Measurements from ENCODE around the gene IL12A. TPM values are rescaled to one million over a fixed set of nuclear protein-coding genes. Genes with fewer than 3 reads are reported as not detected.

IL12A gene
- polyA plus RNA-seq, 1 donor from 2014 or later: 3.5 TPM

DNA sequence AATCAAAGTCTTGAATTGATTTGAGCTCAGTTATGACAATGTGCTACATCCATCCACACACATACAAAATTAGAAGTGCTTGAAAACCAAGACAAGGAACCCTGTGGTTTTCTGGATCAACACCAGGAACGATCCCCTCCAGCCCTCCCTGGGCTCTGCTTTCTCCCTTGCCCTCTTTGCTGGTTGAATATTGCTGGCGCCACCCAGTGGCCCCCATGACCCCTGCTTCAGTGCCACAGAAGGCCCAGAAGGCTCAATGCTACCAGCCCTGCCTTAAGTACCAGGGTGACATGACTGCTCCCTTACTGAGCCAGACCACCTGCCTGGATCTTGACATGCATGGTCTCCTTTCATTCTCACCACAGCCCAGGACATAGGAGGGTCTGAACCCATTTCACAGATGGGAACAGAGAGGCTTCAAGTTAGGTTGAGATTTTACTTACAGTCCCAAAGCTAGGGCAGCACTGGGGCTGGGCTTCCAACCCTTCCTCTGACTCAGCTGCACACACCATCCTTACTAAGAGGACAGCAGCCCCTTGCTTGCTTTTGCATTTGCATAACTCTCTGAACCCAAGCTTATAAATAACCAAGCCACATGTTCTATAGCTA is 15.0 kb downstream of the IL12A start:
- H3K4me1 Mint-ChIP-seq: peaks cover 4 to 6% (median 5%) of the 10 kb centered on the region in 3 donors
- no peak overlapping the region for H3K27ac Mint-ChIP-seq
- no peaks in the 10 kb centered on the region for H3K27me3 Mint-ChIP-seq
- no peak overlapping the region for H3K4me3 Mint-ChIP-seq
- no peaks in the 10 kb centered on the region for H3K9me3 Mint-ChIP-seq
- H3K36me3 Mint-ChIP-seq: no peaks in the 10 kb centered on the region

DNA sequence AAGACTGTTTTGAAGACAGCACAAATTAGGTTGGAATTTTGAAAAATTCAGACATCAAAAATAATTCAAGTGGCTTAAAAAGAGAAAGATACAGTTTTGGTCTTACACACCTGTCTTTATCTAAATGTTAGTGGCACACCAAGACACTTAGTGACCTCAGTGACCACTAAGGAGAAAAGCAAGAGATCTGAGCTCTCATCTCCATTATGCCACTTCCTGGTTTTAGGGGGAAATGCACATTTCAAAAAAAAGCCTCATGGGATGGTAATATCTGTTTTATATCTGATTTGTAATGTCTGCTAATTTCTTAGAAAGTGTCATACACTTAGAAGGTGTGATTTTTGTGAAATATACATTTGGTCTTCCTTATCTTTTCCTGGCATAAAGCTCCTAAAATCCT is 16.4 kb downstream of the IL12A start:
- Mint-ChIP-seq H3K9me3 (no peaks in the 10 kb centered on the region), H3K4me1 (peaks cover 10 to 14% (median 12%) of the 10 kb centered on the region in 3 donors)

DNA sequence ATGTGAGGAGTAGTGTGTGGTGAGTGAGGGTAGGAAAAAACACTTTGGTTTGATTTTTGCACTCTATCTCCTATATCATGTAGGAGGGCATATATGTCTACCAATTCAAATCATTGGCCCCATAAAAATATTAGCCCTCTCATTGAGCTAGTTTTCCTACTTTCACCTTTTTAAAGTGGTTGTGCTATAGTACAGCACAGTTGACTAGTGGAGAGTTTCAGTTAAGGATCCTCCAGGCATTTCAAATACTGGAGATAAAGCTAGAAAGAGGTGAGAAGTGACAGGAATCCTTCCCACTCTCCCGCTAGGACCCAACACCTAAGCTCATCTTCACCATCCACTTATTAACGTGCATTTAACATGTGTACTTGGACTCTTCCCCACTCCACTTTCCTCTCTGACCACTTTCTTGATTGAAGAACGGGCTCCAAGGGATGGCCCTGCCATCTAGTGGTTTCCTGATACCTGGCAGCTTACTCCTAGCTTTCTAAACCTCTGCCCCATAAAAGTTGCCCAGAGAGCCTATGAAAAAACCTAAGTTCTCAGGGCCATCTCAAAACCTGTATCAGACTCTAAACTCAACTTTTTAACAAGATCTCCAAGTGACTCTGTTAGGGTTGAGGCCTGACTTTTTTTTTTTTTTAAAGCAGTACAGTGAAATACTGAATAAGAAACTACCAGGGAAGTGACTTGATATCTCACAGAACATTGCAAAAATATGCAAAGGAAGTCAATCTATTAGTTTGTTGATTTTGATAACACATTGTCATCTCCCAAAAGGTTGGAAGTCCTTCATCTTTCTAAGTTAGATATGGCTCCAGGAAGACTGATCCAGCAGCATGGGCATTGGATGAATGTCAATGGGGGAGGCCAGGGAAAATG is 17.9 kb downstream of the IL12A start:
- H3K9me3 Mint-ChIP-seq: no peaks in the 10 kb centered on the region
- no peak overlapping the region for H3K4me3 Mint-ChIP-seq
- H3K27me3 Mint-ChIP-seq: no peaks in the 10 kb centered on the region
- peaks cover 20 to 25% (median 21%) of the 10 kb centered on the region in 3 donors for H3K4me1 Mint-ChIP-seq
- no peak overlapping the region for H3K27ac Mint-ChIP-seq
- H3K36me3 Mint-ChIP-seq: no peaks in the 10 kb centered on the region

More for the DNA sequence above, 16.4 kb downstream of the IL12A start:
- no peak overlapping the region for H3K4me3 Mint-ChIP-seq
- no peaks in the 10 kb centered on the region for H3K27me3 Mint-ChIP-seq
- H3K36me3 Mint-ChIP-seq: no peaks in the 10 kb centered on the region
- peak overlapping the region in 1 of 3 donors; percentile 43 for H3K27ac Mint-ChIP-seq

DNA sequence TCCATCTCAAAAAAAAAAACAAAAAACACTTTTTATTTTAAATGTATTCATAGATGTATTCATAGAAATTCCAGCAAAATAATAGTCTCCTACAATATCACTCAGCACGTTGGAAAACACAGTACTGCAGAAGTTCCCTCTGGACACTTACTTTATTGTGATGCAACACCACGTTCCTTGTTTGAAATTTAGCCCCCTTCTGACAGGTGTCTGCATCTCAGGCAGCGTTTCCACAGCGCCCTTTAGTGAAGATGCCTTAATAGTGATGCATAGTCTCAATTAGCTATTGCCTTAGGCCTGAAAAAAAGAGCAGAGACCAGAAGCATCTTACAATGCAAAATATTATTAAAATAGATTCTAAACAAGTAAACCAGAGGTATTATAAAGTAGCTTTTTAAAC is 20.3 kb downstream of the IL12A start:
- no peaks in the 10 kb centered on the region for H3K9me3 Mint-ChIP-seq
- H3K27me3 Mint-ChIP-seq: no peaks in the 10 kb centered on the region
- H3K27ac Mint-ChIP-seq: no peak overlapping the region
- H3K36me3 Mint-ChIP-seq: peaks cover 6% of the 10 kb centered on the region
- H3K4me3 Mint-ChIP-seq: peak overlapping the region in 1 of 4 donors; percentile 52
- peaks cover 27 to 32% (median 28%) of the 10 kb centered on the region in 3 donors for H3K4me1 Mint-ChIP-seq

DNA sequence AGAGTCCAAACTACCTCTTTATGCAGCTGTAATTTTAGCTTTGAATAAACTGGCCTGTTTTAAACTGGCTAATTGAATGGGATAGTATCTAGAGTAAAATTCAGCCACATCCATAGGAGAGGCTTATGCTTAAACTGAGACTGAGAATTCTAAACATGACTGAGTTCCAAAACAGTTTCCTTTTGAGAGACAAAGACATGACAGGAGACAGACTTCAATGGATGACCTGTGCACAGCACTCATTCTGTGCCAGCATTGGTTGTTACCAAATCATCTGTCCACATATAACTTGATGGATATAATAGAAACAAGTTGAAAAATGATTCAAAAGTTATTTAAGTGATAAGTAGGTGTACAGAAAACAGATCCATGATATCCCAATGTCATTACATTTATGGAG is 20.9 kb downstream of the IL12A start:
- Mint-ChIP-seq H3K27ac (no peak overlapping the region), H3K4me3 (peak overlapping the region in 1 of 4 donors; percentile 39), H3K36me3 (peaks cover 6% of the 10 kb centered on the region), H3K27me3 (no peaks in the 10 kb centered on the region), H3K4me1 (peaks cover 27 to 35% (median 28%) of the 10 kb centered on the region in 3 donors), H3K9me3 (no peaks in the 10 kb centered on the region)

DNA sequence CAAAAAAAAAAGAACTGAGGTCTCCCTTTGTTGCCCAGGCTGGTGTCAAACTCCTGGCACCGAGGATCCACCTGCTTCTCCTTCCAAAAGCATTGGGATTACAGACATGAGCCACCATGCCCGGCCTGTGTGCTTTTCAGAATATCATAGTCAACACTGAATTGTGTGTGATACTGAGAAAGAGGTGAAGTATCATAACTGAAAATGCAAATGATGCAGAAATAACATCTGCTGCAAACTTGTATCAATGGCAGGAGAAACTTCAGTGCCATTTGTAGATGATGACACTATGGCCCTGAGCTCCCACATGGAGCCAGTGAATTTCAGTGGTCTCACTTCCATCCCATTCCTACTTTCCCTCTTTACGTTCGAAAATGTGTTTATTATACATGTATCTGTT is 21.9 kb downstream of the IL12A start:
- H3K27ac Mint-ChIP-seq: peak overlapping the region in 1 of 3 donors; percentile 46
- peaks cover 27 to 38% (median 28%) of the 10 kb centered on the region in 3 donors for H3K4me1 Mint-ChIP-seq
- H3K9me3 Mint-ChIP-seq: no peaks in the 10 kb centered on the region
- H3K36me3 Mint-ChIP-seq: peaks cover 6% of the 10 kb centered on the region
- H3K27me3 Mint-ChIP-seq: no peaks in the 10 kb centered on the region
- H3K4me3 Mint-ChIP-seq: peak overlapping the region in 2 of 4 donors; percentile 47 to 78

DNA sequence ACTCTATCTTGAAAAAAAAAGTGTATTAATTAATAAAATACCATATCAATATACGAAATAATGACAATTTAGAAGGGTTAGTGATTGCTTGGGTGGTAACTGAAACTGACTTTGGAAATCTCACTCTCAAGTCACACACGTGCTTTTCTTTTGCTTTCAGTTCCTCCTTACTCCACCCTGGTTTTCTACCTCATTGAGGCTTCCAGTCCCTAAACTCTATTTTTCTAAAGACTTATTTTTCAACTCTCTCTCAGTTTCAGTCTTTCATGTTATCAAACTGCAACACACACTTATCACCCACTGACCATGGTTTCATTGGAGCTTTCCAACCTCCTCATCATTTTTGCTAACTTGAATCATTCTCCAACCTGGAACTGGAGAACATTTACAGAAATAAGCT is 23.5 kb downstream of the IL12A start:
- peaks cover 24 to 33% (median 29%) of the 10 kb centered on the region in 3 donors for H3K4me1 Mint-ChIP-seq
- peak overlapping the region; percentile 0 to 87 (median 38) for H3K4me3 Mint-ChIP-seq
- peak overlapping the region; percentile 9 to 56 (median 20) for H3K27ac Mint-ChIP-seq

DNA sequence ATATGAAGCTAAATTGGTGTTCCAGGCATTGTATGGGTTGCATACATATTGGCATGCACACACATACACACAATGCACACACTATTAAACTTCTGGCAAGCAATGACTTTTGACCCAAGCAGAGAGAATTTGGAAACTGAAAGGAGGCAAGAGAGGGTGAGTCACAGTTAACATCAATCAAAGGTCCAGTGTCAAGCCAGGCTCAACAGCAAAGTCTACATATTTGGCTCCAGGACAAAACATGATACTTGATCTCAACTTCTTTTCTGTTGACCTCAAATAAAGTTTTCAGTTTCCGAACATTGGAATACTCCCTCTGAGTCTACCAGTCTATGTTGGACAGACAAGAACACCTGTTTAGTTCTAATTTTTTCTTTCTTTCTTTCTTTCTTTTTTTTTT is 28.3 kb downstream of the IL12A start:
- Mint-ChIP-seq H3K9me3 (peaks cover 0 to 1% (median 0%) of the 10 kb centered on the region in 3 donors), H3K4me1 (peaks cover 10 to 13% (median 11%) of the 10 kb centered on the region in 3 donors), H3K36me3 (peaks cover 8% of the 10 kb centered on the region), H3K4me3 (no peak overlapping the region), H3K27ac (no peak overlapping the region), H3K27me3 (no peaks in the 10 kb centered on the region)

More for the DNA sequence above, 23.5 kb downstream of the IL12A start:
- no peaks in the 10 kb centered on the region for H3K27me3 Mint-ChIP-seq
- H3K9me3 Mint-ChIP-seq: no peaks in the 10 kb centered on the region
- peaks cover 6% of the 10 kb centered on the region for H3K36me3 Mint-ChIP-seq

DNA sequence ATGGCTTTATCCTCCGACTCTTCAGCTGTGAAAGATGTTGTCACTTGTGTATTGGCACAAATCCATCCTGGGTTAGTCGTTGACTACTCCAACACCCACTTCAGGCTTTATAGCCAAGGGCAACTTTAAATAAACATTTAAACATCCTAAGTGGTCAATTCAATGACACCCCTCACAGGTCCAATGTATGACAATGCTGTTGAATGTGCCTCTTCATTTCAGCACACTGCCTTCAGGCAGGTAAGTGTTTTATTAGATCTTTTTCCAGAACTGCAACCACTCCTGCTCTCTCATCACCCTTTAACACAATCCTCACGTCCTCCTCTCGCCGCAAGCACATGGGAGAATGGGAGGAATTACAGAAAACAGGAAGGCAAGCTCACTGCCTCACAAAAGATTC is 30.3 kb downstream of the IL12A start:
- H3K9me3 Mint-ChIP-seq: peaks cover 0 to 1% (median 0%) of the 10 kb centered on the region in 3 donors
- no peak overlapping the region for H3K4me3 Mint-ChIP-seq
- peaks cover 2 to 6% (median 3%) of the 10 kb centered on the region in 3 donors for H3K4me1 Mint-ChIP-seq
- H3K27me3 Mint-ChIP-seq: no peaks in the 10 kb centered on the region
- peaks cover 2% of the 10 kb centered on the region for H3K36me3 Mint-ChIP-seq
- H3K27ac Mint-ChIP-seq: peak overlapping the region in 1 of 3 donors; percentile 13

DNA sequence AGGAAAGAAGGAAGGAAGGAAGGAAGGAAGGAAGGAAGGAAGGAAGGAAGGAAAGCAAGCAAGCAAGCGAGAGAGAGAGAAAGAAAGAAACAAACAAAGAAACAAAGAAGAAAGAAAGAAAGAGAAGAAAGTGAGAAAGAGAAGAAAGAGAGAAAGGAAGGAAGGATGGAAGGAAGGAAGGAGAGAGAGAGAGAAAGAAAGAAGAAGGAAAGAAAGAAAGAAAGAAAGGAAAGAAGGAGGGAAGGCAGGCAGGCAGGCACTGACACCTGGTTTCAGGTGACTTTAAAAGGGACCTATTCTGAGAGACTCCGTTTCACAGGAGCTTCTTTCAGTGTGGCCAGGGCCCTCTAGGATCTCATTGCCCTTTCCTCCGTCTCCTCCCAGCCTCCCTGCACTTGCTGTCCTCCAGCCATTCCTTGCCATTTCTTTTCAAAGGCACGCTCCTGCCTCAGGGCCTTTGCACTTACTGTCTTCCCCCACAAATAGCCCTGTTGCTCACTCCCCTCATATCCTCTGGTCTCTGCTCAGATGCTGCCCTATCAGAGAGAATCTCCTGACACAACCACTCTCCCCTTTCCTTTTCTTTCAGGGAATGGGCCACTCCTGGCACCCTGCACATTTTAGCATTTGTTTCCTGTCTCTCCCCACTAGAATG is 31.5 kb downstream of the IL12A start:
- Mint-ChIP-seq H3K4me1 (peaks cover 0 to 3% (median 2%) of the 10 kb centered on the region in 3 donors), H3K9me3 (peaks cover 0 to 1% (median 0%) of the 10 kb centered on the region in 3 donors), H3K4me3 (peak overlapping the region in 1 of 4 donors; percentile 55), H3K36me3 (peaks cover 2% of the 10 kb centered on the region), H3K27me3 (no peaks in the 10 kb centered on the region), H3K27ac (peak overlapping the region in 1 of 3 donors; percentile 50)

DNA sequence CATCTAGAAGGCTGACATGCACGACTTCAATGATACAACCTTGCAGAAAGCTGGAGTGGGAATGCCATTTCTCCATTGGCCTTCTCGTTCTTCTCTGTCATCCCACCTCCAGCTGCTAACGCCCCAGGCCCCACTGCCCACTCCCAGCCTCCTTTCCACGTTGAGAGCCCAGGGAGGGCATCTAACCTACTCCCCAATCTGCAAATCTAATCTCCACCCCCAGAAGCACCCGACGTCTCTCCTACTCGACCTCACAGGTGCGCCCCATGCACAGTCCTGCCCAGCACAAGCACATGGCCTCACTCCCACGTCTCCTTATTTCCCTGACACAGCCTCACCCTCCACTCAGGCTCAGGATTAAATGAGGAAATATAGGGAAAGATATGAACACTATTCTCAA is 33.4 kb downstream of the IL12A start:
- H3K27me3 Mint-ChIP-seq: no peaks in the 10 kb centered on the region
- peak overlapping the region in 1 of 4 donors; percentile 1 for H3K4me3 Mint-ChIP-seq
- H3K27ac Mint-ChIP-seq: no peak overlapping the region
- peaks cover 2% of the 10 kb centered on the region for H3K36me3 Mint-ChIP-seq
- peaks cover 0 to 1% (median 0%) of the 10 kb centered on the region in 3 donors for H3K9me3 Mint-ChIP-seq
- H3K4me1 Mint-ChIP-seq: peaks cover 0 to 2% (median 1%) of the 10 kb centered on the region in 3 donors

DNA sequence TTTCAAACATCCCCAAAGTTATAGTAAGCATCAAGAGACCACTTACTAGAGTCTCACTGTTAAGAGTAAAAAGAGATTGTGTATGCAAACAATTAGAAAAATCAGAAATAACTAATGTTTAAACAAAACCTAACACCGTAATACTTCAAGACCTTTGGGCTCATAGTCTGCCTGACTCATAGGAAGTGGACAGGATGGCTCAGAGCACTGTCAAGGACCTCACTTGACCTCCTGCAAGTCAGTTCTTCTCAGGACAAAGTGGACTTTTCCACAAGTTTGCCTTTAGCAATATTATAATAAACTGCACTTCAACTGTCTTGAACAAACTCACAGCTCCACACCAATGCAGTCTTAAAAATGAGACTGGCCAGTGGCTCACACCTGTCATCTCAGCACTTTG is 34.8 kb downstream of the IL12A start:
- no peak overlapping the region for H3K4me3 Mint-ChIP-seq
- H3K4me1 Mint-ChIP-seq: peaks cover 0 to 6% (median 5%) of the 10 kb centered on the region in 3 donors
- peaks cover 0 to 1% (median 0%) of the 10 kb centered on the region in 3 donors for H3K9me3 Mint-ChIP-seq

DNA sequence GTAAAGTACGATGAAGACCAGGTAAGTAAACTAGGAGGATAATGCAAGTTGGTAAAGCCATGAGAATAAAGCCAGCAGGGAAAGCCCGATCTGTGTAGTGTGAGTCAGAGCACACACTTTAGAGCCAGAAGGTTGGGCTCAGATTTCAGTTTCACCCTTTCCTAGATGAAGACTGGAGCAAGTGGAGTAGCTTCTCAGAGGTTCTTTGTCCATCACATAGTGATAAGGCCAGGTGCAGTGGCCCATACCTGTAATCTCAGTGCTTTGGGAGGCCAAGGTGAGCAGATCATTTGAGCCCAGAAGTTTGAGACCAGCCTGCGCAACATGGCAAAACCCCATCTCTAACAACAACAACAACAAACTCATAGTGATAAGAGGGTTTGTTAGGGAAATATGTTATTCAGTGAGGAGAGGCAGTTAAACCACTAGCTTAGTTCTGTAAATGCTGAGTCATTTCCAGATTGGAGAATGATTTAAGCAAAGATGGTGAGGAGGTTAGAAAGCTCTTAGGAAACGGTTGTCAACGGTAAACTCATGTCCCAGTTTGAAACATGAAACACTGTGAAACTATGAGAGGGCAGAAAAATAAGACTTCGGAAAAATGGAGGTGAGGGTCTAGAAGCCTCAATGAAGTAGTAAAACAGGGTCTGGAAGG is 39.0 kb downstream of the IL12A start:
- H3K4me3 Mint-ChIP-seq: no peak overlapping the region
- H3K27me3 Mint-ChIP-seq: no peaks in the 10 kb centered on the region
- no peak overlapping the region for H3K27ac Mint-ChIP-seq
- H3K4me1 Mint-ChIP-seq: peaks cover 0 to 4% (median 4%) of the 10 kb centered on the region in 3 donors
- H3K9me3 Mint-ChIP-seq: no peaks in the 10 kb centered on the region
- no peaks in the 10 kb centered on the region for H3K36me3 Mint-ChIP-seq

More for the DNA sequence above, 34.8 kb downstream of the IL12A start:
- Mint-ChIP-seq H3K27me3 (no peaks in the 10 kb centered on the region), H3K36me3 (peaks cover 2% of the 10 kb centered on the region), H3K27ac (no peak overlapping the region)

DNA sequence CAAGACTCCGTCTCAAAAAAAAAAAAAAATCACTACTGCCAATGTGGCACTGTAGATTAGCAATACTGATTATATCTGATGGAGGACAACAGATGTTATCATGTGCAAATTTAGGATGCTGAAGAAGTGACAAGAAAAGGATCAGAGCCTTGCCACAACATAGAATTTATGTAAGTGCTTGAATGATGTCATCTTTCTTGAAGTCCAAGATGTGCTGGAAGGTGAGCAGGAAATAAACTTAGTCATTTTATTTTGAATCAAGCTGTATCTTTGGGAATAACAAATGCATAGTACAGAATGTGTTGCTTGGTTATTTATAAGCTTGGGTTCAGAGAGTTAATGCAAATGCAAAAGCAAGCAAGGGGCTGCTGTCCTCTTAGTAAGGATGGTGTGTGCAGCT is 47.1 kb downstream of the IL12A start:
- H3K36me3 Mint-ChIP-seq: no peaks in the 10 kb centered on the region
- peaks cover 18% of the 10 kb centered on the region for H3K27me3 Mint-ChIP-seq
- no peak overlapping the region for H3K4me3 Mint-ChIP-seq
- peaks cover 0 to 4% (median 2%) of the 10 kb centered on the region in 3 donors for H3K4me1 Mint-ChIP-seq
- H3K9me3 Mint-ChIP-seq: no peaks in the 10 kb centered on the region
- no peak overlapping the region for H3K27ac Mint-ChIP-seq
